Mucosa of descending colon (tissue), 3 donors: ENCODE measurements around the gene TM4SF20. TPM values are rescaled to one million over a fixed set of nuclear protein-coding genes. Genes with fewer than 3 reads are reported as not detected.
"Not testable (repeated sequence)": the region's sequence is repeated elsewhere in the genome, so short reads cannot be mapped to it uniquely, and the experiment has no call there.

Source experiments
- ATAC-seq: fragments of 200-7000 bp; cut with Tn5 transposase; one replicate; pipeline ENCODE4 v1.9.1; 2020; ENCODE audit warnings: mild to moderate bottlenecking, moderate library complexity
- DNase-seq, 3 donors: peaks; one replicate each; pipeline ENCODE4 v3.0.0-alpha.2; 2020
- H3K36me3 ChIP-seq: fragments of 200-600 bp; one replicate; pipeline ENCODE4 v1.8.0; 2021; ENCODE audit warnings: low read depth, mild to moderate bottlenecking
- H3K4me1 ChIP-seq: fragments of 200-600 bp; one replicate; pipeline ENCODE4 v1.8.0; 2021; ENCODE audit warnings: low read depth, mild to moderate bottlenecking
- H3K4me3 ChIP-seq: fragments of 200-600 bp; one replicate; pipeline ENCODE4 v1.8.0; 2021; ENCODE audit warnings: mild to moderate bottlenecking
- H3K9me3 ChIP-seq: fragments of 200-600 bp; one replicate; pipeline ENCODE4 v1.8.0; 2021; ENCODE audit warnings: mild to moderate bottlenecking
- intact Hi-C, 2 donors: fragments of 100-400 bp; cut with DNase I in 1 of 2; cut with micrococcal nuclease in 1 of 2; formaldehyde crosslinking; loops; one replicate each; pipeline versions ENCODE4 v1.11.0 to v1.11.1; 2022; cut with DNase I, micrococcal nuclease
- total RNA-seq, 3 donors: library from RNA; stranded (reverse); fragmentation: NEBNext Ultra II Directional in 2 of 3; extraction: Animal tissue kit (Norgen Biotek cat#: 25700) in 2 of 3; gene quantifications; one replicate each; pipeline versions ENCODE4 v1.2.1 to v1.2.4, GENCODE V29; 2021 to 2023
- TF ChIP-seq, protein P1 (sequence below): fragments of 200-600 bp; IDR thresholded peaks from one replicate; pipeline ENCODE4 v1.8.0; 2022; ENCODE audit warnings: antibody characterized with exemption, mild to moderate bottlenecking
- donor health status: DM: no; HTN: no; CAD: no; lungs with moderate emphysema.
- donor health status: DM: no; HTN: no; CAD: no.
- donor health status: DM: no; HTN: yes; CAD: no.

TM4SF20 gene
- total RNA-seq, 3 donors from 2014 or later: 3.9 to 12.6 (median 9.1) TPM

DNA sequence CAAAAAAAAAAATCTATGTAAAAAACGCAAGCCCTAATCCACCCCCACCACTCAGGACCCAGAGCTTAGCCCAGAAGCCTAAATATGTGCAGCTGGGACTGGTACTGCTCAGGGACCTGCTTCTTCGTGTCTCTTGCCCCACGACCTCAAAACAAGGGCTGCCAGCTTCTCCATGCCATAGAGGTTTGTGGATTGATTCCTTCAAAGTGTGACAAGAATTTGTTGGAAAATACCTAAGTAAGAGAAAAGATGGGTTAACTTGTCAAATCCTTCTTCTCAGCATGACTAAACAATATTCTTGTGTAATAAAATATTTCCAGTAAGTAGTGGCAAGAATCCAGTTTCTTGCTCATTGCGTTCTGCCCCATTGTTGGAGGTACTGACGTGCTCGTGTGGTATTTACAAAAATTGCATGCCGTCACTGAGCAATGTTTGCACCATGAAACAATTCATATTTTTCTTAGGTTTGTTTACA lies 9.5 kb upstream of the TM4SF20 start:
- Histone ChIP-seq H3K4me1 (no peaks in the 10 kb centered on the region), H3K36me3 (no peaks in the 10 kb centered on the region), H3K9me3 (no peaks in the 10 kb centered on the region), H3K4me3 (no peak overlapping the region)
- TF ChIP-seq, protein P1, sequence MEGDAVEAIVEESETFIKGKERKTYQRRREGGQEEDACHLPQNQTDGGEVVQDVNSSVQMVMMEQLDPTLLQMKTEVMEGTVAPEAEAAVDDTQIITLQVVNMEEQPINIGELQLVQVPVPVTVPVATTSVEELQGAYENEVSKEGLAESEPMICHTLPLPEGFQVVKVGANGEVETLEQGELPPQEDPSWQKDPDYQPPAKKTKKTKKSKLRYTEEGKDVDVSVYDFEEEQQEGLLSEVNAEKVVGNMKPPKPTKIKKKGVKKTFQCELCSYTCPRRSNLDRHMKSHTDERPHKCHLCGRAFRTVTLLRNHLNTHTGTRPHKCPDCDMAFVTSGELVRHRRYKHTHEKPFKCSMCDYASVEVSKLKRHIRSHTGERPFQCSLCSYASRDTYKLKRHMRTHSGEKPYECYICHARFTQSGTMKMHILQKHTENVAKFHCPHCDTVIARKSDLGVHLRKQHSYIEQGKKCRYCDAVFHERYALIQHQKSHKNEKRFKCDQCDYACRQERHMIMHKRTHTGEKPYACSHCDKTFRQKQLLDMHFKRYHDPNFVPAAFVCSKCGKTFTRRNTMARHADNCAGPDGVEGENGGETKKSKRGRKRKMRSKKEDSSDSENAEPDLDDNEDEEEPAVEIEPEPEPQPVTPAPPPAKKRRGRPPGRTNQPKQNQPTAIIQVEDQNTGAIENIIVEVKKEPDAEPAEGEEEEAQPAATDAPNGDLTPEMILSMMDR: no peak
- ATAC-seq (no peak), DNase-seq (no peak)
- intact Hi-C loops: no loop called here

- ATAC-seq, intact Hi-C loops, H3K9me3 ChIP-seq, H3K4me1 ChIP-seq, H3K4me3 ChIP-seq, DNase-seq, H3K36me3 ChIP-seq: not testable (repeated sequence)
These were observed 8.5 kb upstream of the TM4SF20 start, which contains the start of gene SCYGR1 for GRCh38 chr2:227387583-227387982. Gene SCYGR1, minus strand, starts transcription at chr2:227387949. Its CDS starts 0 bp downstream, at chr2:227387949.

DNA sequence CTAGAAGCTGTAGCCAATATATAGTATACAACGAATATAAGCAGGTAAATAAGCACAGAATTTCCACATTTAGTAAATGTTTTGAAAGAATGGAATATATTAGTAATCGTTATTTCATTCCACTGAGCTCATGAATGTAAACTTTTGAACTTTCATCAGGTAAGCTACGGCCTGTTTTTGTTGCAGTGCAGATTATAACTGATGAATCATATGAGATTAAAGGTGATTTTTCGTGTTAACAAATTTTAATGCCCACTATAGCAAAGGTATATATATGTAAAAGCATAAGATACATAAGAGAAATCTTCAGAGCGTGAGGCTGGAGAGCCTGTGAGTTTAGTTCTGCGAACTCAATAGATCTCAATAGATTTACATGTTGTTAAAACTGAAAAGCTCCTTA lies 7.5 kb upstream of the TM4SF20 start:
- Histone ChIP-seq H3K4me3 (no peak overlapping the region), H3K36me3 (no peaks in the 10 kb centered on the region), H3K4me1 (no peaks in the 10 kb centered on the region), H3K9me3 (no peaks in the 10 kb centered on the region)
- DNase-seq (no peak), ATAC-seq (no peak)
- intact Hi-C loops: no loop called here
- TF ChIP-seq, protein P1: no peak

DNA sequence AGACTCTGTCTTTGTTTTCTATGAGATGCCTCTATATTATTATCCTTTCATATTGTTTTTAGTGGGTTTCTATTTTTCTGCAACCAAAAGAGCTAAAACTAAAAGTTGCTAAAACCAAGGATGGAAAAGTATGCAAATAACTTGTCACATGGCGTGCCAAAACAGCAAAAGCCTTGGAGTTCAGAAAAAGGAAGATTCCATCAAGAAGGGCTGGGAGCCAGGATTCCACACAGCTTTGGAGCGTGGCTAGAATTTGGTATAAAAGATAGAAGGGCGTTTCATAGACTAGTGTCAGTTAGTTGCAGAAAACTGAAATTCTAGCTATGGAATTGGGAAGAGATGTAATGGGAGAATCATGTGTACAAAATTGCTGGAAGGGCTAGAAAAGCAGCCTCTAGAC lies 4.6 kb upstream of the TM4SF20 start:
- TF ChIP-seq, protein P1: no peak
- no peaks in the 10 kb centered on the region for H3K36me3 ChIP-seq
- intact Hi-C loops: no loop called here
- no peak overlapping the region for H3K4me3 ChIP-seq
- no peaks in the 10 kb centered on the region for H3K9me3 ChIP-seq
- no peaks in the 10 kb centered on the region for H3K4me1 ChIP-seq
- DNase-seq (no peak), ATAC-seq (no peak)

GRCh38 chr2:227382241-227382835 lies 3.2 kb upstream of the TM4SF20 start:
- H3K4me1 ChIP-seq, H3K36me3 ChIP-seq, H3K4me3 ChIP-seq, intact Hi-C loops, ATAC-seq, DNase-seq, H3K9me3 ChIP-seq: not testable (repeated sequence)

GRCh38 chr2:227378371-227378782 lies 729 bp downstream of the TM4SF20 start:
- ATAC-seq: no peak
- Histone ChIP-seq H3K9me3 (no peaks in the 10 kb centered on the region), H3K36me3 (no peaks in the 10 kb centered on the region), H3K4me3 (no peak overlapping the region), H3K4me1 (peaks cover 18% of the 10 kb centered on the region)
- TF ChIP-seq, protein P1: no peak
- intact Hi-C loops: no loop called here
- no peak for DNase-seq
